ENCODE results near the gene UNC50.

- no peak for TF ChIP-seq CTCF (IDR thresholded peaks at IDR 0.05)
- no peak for TF ChIP-seq POLR2A (IDR thresholded peaks at IDR 0.05)
Observed at GRCh38 chr2:98586551-98587140, 21.7 kb upstream of the UNC50 start.

Data from stomach (tissue), 4 donors.